B cell (primary cell): ENCODE data around the gene SNTB2. TPM values are rescaled to one million over a fixed set of nuclear protein-coding genes. Genes with fewer than 3 reads are reported as not detected.

ENCODE experiments used
- ATAC-seq: fragments of 200-7000 bp; cut with Tn5 transposase; one replicate; pipeline ENCODE4 v1.10.0; 2021; ENCODE audit warnings: low read depth, mild to moderate bottlenecking, moderate number of reproducible peaks, moderate library complexity
- CTCF ChIA-PET: fragments of 350-600 bp; sonication (Branson Sonifier 250); formaldehyde crosslinking; loops from one replicate; lab custom pipeline; 2021; ENCODE audit warnings: antibody characterized with exemption, inconsistent platforms; lab: Charles Lee
- POLR2A ChIA-PET: fragments of 350-600 bp; sonication (Branson Sonifier 250); formaldehyde crosslinking; loops from one replicate; lab custom pipeline; 2021; ENCODE audit warnings: antibody characterized with exemption; lab: Charles Lee
- DNase-seq: peaks from one replicate; pipeline ENCODE4 v3.0.0; 2013
- H2AFZ ChIP-seq: 2 replicates; pipeline ENCODE4 v1.6.1; 2012; ENCODE audit warnings: mild to moderate bottlenecking, low read depth, low read length; ENCODE audit not compliant: insufficient read depth, poor library complexity, severe bottlenecking
- H3K27ac ChIP-seq, 2 donors: 1 replicate in 1 of 2; 2 replicates in 1 of 2; pipeline ENCODE4 v1.5.1; 2012 to 2013; ENCODE audit warnings: low read length in 2 of 2, mild to moderate bottlenecking in 2 of 2, moderate library complexity in 1 of 2
- H3K27me3 ChIP-seq, 4 experiments: fragments of 200-600 bp in 1 of 4; sonication (generic) in 1 of 4; replicated peaks in 1 of 4; 1 replicate in 2 of 4; 2 replicates in 2 of 4; pipeline versions ENCODE4 v1.6.1 to v1.7.0; 2013 to 2016; ENCODE audit warnings: low read length in 3 of 4, mild to moderate bottlenecking in 2 of 4, mixed read lengths in 1 of 4, moderate library complexity in 1 of 4; ENCODE audit not compliant: insufficient read depth in 4 of 4, control insufficient read depth in 3 of 4; ENCODE audit errors: control extremely low read depth in 1 of 4
- H3K36me3 ChIP-seq, 2 experiments: replicated peaks in 1 of 2; 1 replicate in 1 of 2; 2 replicates in 1 of 2; pipeline versions ENCODE4 v1.6.1 to v1.7.1; 2013; ENCODE audit warnings: low read length in 1 of 2; ENCODE audit not compliant: insufficient read depth in 2 of 2, control insufficient read depth in 1 of 2; ENCODE audit errors: control extremely low read depth in 1 of 2, extremely low read depth in 1 of 2
- H3K4me1 ChIP-seq, 2 donors: fragments of 200-600 bp in 1 of 2; sonication (generic) in 1 of 2; 1 replicate in 1 of 2; 2 replicates in 1 of 2; pipeline versions ENCODE4 v1.5.1 to v1.6.1; 2013 to 2017; ENCODE audit warnings: low read length in 2 of 2; ENCODE audit not compliant: control insufficient read depth in 2 of 2, insufficient read depth in 2 of 2
- H3K4me2 ChIP-seq: replicated peaks from 2 replicates; pipeline ENCODE3; 2012; ENCODE audit warnings: mild to moderate bottlenecking, low read depth, low read length; ENCODE audit not compliant: poor library complexity, severe bottlenecking
- H3K4me3 ChIP-seq, 5 experiments: fragments of 200-600 bp in 1 of 5; sonication (generic) in 1 of 5; 1 replicate in 3 of 5; 2 replicates in 2 of 5; pipeline versions ENCODE4 v1.5.1 to v1.7.0; 2011 to 2016; ENCODE audit warnings: low read length in 4 of 5, mild to moderate bottlenecking in 4 of 5, low read depth in 2 of 5, control low read depth in 1 of 5, moderate library complexity in 1 of 5; ENCODE audit not compliant: insufficient read depth in 1 of 5; ENCODE audit errors: control extremely low read depth in 1 of 5, extremely low read depth in 1 of 5
- H3K79me2 ChIP-seq: fragments of 200-600 bp; sonication (generic); one replicate; pipeline ENCODE4 v1.6.0; 2016; ENCODE audit warnings: low read length; ENCODE audit not compliant: control insufficient read depth, insufficient read depth
- H3K9ac ChIP-seq: fragments of 200-600 bp; sonication (generic); 2 replicates; pipeline ENCODE4 v1.6.1; 2017; ENCODE audit warnings: mild to moderate bottlenecking, low read length, moderate library complexity
- H3K9me3 ChIP-seq, 3 donors: one replicate each; pipeline versions ENCODE4 v1.6.1 to v1.7.1; 2013; ENCODE audit warnings: low read length in 2 of 3; ENCODE audit not compliant: control insufficient read depth in 2 of 3, insufficient read depth in 1 of 3; ENCODE audit errors: control extremely low read depth in 1 of 3
- H4K20me1 ChIP-seq: 2 replicates; pipeline ENCODE4 v1.6.0; 2012; ENCODE audit warnings: mild to moderate bottlenecking, low read length; ENCODE audit not compliant: insufficient read depth, control insufficient read depth, poor library complexity, severe bottlenecking
- H3K27ac Mint-ChIP-seq: one replicate; pipeline ENCODE4 v1.8.0; 2021; ENCODE audit warnings: mixed read lengths
- H3K27me3 Mint-ChIP-seq: one replicate; pipeline ENCODE4 v1.8.0; 2021; ENCODE audit warnings: mixed read lengths
- H3K4me1 Mint-ChIP-seq: one replicate; pipeline ENCODE4 v1.8.0; 2021; ENCODE audit warnings: mixed read lengths
- H3K4me3 Mint-ChIP-seq: one replicate; pipeline ENCODE4 v1.8.0; 2021; ENCODE audit warnings: mixed read lengths
- H3K9me3 Mint-ChIP-seq: one replicate; pipeline ENCODE4 v1.8.0; 2022; ENCODE audit warnings: mixed read lengths; ENCODE audit not compliant: insufficient read depth
- CTCF ChIP-seq: fragments of 200-600 bp; IDR thresholded peaks from one replicate; pipeline ENCODE4 v1.8.0; 2022; ENCODE audit warnings: antibody characterized with exemption, mild to moderate bottlenecking
- EZH2 ChIP-seq: IDR thresholded peaks from 2 replicates; pipeline ENCODE4 v1.6.1; 2012; ENCODE audit warnings: borderline replicate concordance, low read depth, mild to moderate bottlenecking, moderate library complexity, low read length; ENCODE audit not compliant: insufficient read depth, poor library complexity, severe bottlenecking
- WGBS: methylation state at CpG from one replicate; pipeline ENCODE4 v1.1.5; 2013; ENCODE audit warnings: missing lambda C conversion rate; ENCODE audit not compliant: insufficient coverage; 5-methylcytosine and 5-hydroxymethylcytosine counted together
- intact Hi-C: fragments of 100-400 bp; cut with micrococcal nuclease; formaldehyde crosslinking; loops from one replicate; pipeline ENCODE4 v1.10.0; 2022
- polyA plus RNA-seq: library from polyadenylated mRNA; depleted of rRNA; stranded (reverse); fragments of >200 nt; gene quantifications from 2 replicates; pipeline ENCODE4 v1.2.3, GENCODE V29; 2012
- total RNA-seq, 2 donors: library from RNA; stranded (reverse); fragments of 120-200 nt in 1 of 2; gene quantifications; 1 replicate in 1 of 2; 2 replicates in 1 of 2; pipeline versions ENCODE4 v1.2.3 to v1.2.4, GENCODE V29; 2013 to 2022

Gene SNTB2
- total and polyA plus RNA-seq, 2 donors (not counting 1 experiment from before 2014, with no cell fraction given) = 3.8 to 16.2 TPM

- H3K4me1 ChIP-seq = no peaks in the 10 kb centered on the region
- Mint-ChIP-seq H3K27me3 (no peaks in the 10 kb centered on the region), H3K4me1 (no peaks in the 10 kb centered on the region), H3K4me3 (no peak overlapping the region), H3K9me3 (no peaks in the 10 kb centered on the region), H3K27ac (no peak overlapping the region)
- no peak overlapping the region for H3K27ac ChIP-seq
- no peaks in the 10 kb centered on the region for H4K20me1 ChIP-seq
- no peaks in the 10 kb centered on the region for H3K79me2 ChIP-seq
- no peak overlapping the region for H3K4me3 ChIP-seq
- no peak for DNase-seq
- peaks cover 0 to 3% of the 10 kb centered on the region in 2 experiments for H3K36me3 ChIP-seq
- TF ChIP-seq CTCF (no peak), EZH2 (no peak)
- POLR2A ChIA-PET = no interaction called here
- intact Hi-C loops = no loop called here
- CTCF ChIA-PET = no interaction called here
- H3K9ac ChIP-seq = no peak overlapping the region
- H2AFZ ChIP-seq = no peak overlapping the region
- ATAC-seq = no peak
- no peak overlapping the region for H3K4me2 ChIP-seq
- no peaks in the 10 kb centered on the region for H3K27me3 ChIP-seq
- no peaks in the 10 kb centered on the region for H3K9me3 ChIP-seq
These were observed 49.4 kb downstream of the SNTB2 start for GRCh38 chr16:69236319-69236718.

DNA sequence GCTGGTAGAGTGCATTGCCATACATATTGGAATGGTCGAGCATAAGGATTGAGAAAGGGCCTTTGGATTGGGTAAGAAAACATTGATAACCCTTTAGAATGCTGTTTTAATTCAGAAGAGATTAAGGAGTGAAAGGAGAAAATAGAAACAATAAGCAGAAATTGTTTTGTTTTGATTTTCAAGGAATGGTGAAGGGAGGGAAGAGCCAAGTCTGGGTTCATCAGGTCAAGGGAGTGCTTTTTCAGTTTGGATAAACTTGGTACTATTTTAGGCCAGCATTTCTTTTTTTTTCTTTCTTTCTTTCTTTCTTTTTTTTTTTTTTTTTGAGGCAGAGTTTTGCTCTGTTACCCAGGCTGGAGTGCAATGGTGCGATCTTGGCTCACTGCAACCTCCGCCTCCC is 50.3 kb downstream of the SNTB2 start:
- WGBS = 100% methylated on average over 1 of the region's 3 CpGs
- no peaks in the 10 kb centered on the region for H3K27me3 ChIP-seq
- no peak overlapping the region for H3K4me3 ChIP-seq
- Mint-ChIP-seq H3K27me3 (no peaks in the 10 kb centered on the region), H3K4me3 (no peak overlapping the region), H3K9me3 (no peaks in the 10 kb centered on the region), H3K27ac (no peak overlapping the region), H3K4me1 (no peaks in the 10 kb centered on the region)
- H3K9me3 ChIP-seq = no peaks in the 10 kb centered on the region
- ChIA-PET POLR2A (interaction anchor here (0.6 kb wide), 1 partner anchor 12 kb away, joined by 12 read pairs; no protein-coding TSS in a partner anchor), CTCF (interaction anchor here (0.9 kb wide), 1 partner anchor 86 kb away, joined by 3 read pairs; no protein-coding TSS in a partner anchor)
- no peaks in the 10 kb centered on the region for H3K4me1 ChIP-seq
- H3K27ac ChIP-seq = no peak overlapping the region
- ATAC-seq = no peak
- intact Hi-C loops = no loop called here
- no peak overlapping the region for H3K9ac ChIP-seq
- no peak overlapping the region for H2AFZ ChIP-seq
- no peaks in the 10 kb centered on the region for H4K20me1 ChIP-seq
- no peak for DNase-seq
- peaks cover 0 to 3% of the 10 kb centered on the region in 2 experiments for H3K36me3 ChIP-seq
- no peaks in the 10 kb centered on the region for H3K79me2 ChIP-seq
- no peak for TF ChIP-seq EZH2
- H3K4me2 ChIP-seq = no peak overlapping the region
